ENCODE data around the gene CD200. TPM values are rescaled to one million over a fixed set of nuclear protein-coding genes. Genes with fewer than 3 reads are reported as not detected.

The CD200 gene
- total RNA-seq, 1 experiment from 2014 or later, result not detected

DNA sequence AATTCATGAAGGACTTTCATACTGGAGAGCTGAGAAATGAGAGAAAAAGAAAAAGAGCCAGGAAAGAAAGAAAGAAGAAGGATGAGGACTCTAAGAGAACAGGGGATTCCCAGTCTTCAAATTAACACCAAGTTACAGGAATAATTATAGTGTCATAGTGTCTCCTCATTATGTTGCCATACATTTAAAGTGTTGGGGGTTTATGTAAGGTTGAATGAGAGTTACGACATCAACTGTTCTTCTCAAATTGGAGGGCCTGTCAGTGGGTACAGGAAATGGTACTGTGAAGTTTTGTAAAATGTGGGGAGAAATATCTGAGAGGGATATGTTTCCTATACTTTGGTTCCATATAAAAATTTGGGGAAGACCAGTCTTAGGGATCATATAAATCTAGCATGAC lies 12.3 kb upstream of the CD200 start:
- Histone ChIP-seq H3K4me2 (ENCODE audit: low read depth, low read length, poor library complexity, severe bottlenecking) (no peak overlapping the region), H3K27ac (ENCODE audit: low read length) (no peak overlapping the region), H3K9me3 (ENCODE audit: low read length) (no peaks in the 10 kb centered on the region), H3K4me3 (ENCODE audit: low read length) (no peak overlapping the region), H4K20me1 (ENCODE audit: insufficient read depth, low read depth, low read length) (no peaks in the 10 kb centered on the region), H3K9me2 (replicated peaks; ENCODE audit: insufficient read depth, low read length) (no peaks in the 10 kb centered on the region), H2AFZ (ENCODE audit: low read length) (no peak overlapping the region), H3K9ac (ENCODE audit: low read length) (no peak overlapping the region), H3K4me1 (ENCODE audit: low read length) (no peaks in the 10 kb centered on the region), H3K79me2 (ENCODE audit: low read length) (no peaks in the 10 kb centered on the region), H3K27me3 (ENCODE audit: low read length) (no peaks in the 10 kb centered on the region), H3K36me3 (ENCODE audit: insufficient read depth, low read length) (no peaks in the 10 kb centered on the region)
- no peak for DNase-seq

DNA sequence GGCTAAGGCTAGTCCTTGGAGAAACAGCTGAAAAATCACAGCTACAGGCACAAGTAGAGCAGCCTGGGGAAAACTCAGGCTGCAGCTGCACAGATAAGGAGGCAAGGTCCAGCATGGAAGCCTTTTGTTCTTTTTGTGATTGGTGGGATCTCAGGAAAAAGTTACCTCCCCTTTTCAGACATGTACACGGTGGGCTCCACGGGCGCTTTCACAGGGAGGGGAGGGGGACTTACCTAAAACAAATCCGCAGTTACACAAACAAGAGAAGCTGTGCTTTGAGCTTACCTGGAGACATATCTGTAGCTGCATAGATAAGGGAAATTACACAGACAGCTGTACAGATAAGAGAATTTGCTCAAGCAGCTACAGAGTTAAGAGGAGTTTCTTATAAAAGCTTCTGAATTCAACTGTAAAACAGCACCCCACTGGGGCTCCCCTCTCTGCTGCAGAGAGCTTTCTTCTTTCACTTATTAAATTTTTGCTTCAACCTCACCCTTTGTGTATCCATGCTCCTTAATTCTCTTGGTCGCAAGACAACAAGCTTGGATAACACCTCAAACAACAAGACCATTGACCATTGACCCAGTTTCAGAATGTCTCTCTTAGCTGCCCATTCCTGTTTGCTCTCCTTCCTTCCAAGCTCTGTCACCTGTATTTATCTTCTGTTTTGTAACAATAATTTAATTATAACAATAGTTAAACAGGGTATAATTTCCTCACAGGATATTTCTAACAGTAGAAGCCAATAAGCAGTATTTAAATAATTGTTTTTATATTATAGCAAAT lies 10.9 kb upstream of the CD200 start:
- no peak overlapping the region for H3K4me3 ChIP-seq (ENCODE audit: low read length)
- no peaks in the 10 kb centered on the region for H3K27me3 ChIP-seq (ENCODE audit: low read length)
- no peak overlapping the region for H2AFZ ChIP-seq (ENCODE audit: low read length)
- no peak for DNase-seq
- H3K9me3 ChIP-seq (ENCODE audit: low read length), result no peaks in the 10 kb centered on the region
- H3K4me2 ChIP-seq (ENCODE audit: low read depth, low read length, poor library complexity, severe bottlenecking), result no peak overlapping the region
- no peaks in the 10 kb centered on the region for H4K20me1 ChIP-seq (ENCODE audit: insufficient read depth, low read depth, low read length)
- H3K27ac ChIP-seq (ENCODE audit: low read length), result no peak overlapping the region
- H3K4me1 ChIP-seq (ENCODE audit: low read length), result no peaks in the 10 kb centered on the region
- no peaks in the 10 kb centered on the region for H3K36me3 ChIP-seq (ENCODE audit: insufficient read depth, low read length)
- no peak overlapping the region for H3K9ac ChIP-seq (ENCODE audit: low read length)
- no peaks in the 10 kb centered on the region for H3K9me2 ChIP-seq (replicated peaks; ENCODE audit: insufficient read depth, low read length)
- H3K79me2 ChIP-seq (ENCODE audit: low read length), result no peaks in the 10 kb centered on the region

DNA sequence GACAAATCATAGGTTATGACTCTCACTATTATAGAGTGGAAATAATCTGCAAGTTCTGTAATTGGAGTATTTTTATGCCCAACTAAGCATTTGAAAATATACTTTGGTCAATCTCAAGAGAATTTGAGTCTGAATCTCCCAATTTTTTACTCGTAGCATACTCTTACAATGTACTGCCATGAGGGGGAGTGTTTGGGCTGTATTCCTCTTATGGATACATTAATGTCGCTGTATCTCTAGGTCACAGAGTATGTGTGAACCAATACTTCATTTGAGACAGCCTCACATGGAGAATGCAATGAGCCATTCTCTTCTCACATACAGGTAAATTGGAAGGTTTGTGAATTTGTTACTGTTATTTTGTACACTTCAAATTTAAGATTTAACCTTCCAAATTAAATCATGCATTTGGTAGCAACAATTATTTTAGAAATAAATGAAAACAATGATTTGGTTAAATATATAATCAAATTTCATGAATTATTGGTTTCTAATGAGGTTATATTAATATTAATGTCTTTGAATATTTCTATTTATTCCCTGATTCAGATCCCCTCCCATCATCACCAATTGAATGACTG lies 5.5 kb upstream of the CD200 start:
- Histone ChIP-seq H3K4me1 (ENCODE audit: low read length) (no peaks in the 10 kb centered on the region), H3K36me3 (ENCODE audit: insufficient read depth, low read length) (no peaks in the 10 kb centered on the region), H3K27ac (ENCODE audit: low read length) (no peak overlapping the region), H2AFZ (ENCODE audit: low read length) (no peak overlapping the region), H3K27me3 (ENCODE audit: low read length) (no peaks in the 10 kb centered on the region), H3K4me2 (ENCODE audit: low read depth, low read length, poor library complexity, severe bottlenecking) (no peak overlapping the region), H3K9me2 (replicated peaks; ENCODE audit: insufficient read depth, low read length) (no peaks in the 10 kb centered on the region), H3K79me2 (ENCODE audit: low read length) (no peaks in the 10 kb centered on the region), H3K4me3 (ENCODE audit: low read length) (no peak overlapping the region), H4K20me1 (ENCODE audit: insufficient read depth, low read depth, low read length) (no peaks in the 10 kb centered on the region), H3K9me3 (ENCODE audit: low read length) (no peaks in the 10 kb centered on the region), H3K9ac (ENCODE audit: low read length) (no peak overlapping the region)
- peak; percentile 80 for DNase-seq

DNA sequence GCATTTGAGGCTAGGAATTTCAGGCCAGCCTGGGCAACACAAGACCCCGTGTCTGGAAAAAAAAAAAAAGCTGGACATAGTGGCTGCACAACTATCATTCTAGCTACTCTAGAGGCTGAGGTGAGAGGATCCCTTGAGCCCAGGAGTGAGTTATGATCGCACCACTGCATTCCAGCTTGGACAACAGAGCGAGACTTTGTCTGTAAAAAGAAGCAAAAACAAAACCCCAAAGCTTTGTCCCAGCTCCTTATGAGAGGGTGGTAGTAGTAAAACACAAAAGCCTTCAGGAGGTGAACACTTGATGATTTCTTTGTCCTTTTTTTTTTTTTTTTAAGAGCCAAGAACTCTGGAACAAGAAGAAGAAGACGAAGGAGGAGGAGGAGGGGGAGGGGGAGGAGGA lies 1.1 kb upstream of the CD200 start:
- Histone ChIP-seq H2AFZ (ENCODE audit: low read length) (no peak overlapping the region), H3K4me2 (ENCODE audit: low read depth, low read length, poor library complexity, severe bottlenecking) (no peak overlapping the region), H3K4me1 (ENCODE audit: low read length) (no peaks in the 10 kb centered on the region), H4K20me1 (ENCODE audit: insufficient read depth, low read depth, low read length) (no peaks in the 10 kb centered on the region), H3K4me3 (ENCODE audit: low read length) (no peak overlapping the region), H3K9ac (ENCODE audit: low read length) (no peak overlapping the region), H3K36me3 (ENCODE audit: insufficient read depth, low read length) (no peaks in the 10 kb centered on the region), H3K9me2 (replicated peaks; ENCODE audit: insufficient read depth, low read length) (no peaks in the 10 kb centered on the region), H3K27me3 (ENCODE audit: low read length) (no peaks in the 10 kb centered on the region), H3K9me3 (ENCODE audit: low read length) (no peaks in the 10 kb centered on the region), H3K27ac (ENCODE audit: low read length) (no peak overlapping the region), H3K79me2 (ENCODE audit: low read length) (no peaks in the 10 kb centered on the region)
- DNase-seq, result no peak

DNA sequence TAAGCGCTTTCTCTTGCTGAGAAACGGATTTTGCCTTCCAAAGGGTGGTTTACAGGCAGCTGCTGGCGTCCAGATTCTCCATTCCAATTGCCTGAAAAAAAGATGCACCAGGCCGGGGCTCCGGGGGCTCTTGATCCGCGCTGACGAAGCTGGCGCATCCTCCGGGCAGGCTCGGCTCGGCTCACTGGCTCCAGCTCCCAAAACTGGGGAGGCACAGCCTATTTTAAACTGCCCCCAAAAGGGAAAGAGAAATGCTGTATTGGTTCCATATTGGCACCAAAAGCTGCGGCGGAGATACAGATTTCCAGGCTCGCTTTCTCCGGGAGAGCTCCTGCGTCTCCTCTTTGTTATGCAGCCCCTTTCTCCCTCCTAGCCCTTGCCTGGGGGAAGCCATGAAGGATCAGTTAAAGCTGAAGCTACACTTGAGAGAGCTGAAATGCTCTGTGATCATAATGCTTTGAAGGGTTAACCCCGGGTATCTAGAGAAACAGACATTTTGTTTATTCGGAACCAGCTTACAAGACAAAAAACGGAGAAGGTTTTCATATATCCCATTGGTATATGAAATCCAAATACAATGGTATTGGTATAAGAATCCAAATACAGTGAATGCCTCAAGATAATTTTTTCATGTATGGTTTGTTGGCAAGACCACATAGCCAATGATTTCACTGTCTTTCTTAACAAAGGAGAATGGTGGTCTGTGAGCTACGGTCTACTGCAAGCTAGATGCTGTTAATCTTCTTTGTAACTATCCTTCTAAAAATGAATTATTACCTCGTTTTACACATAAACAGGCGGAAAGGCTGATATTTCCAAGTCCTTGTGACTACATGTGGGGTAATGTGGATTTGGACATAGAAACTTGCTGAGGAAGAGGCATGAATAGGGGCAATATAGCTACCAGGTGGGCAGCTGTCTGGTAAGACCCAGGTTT lies 693 bp downstream of the CD200 start:
- Histone ChIP-seq H3K9ac (ENCODE audit: low read length) (no peak overlapping the region), H3K4me2 (ENCODE audit: low read depth, low read length, poor library complexity, severe bottlenecking) (peak overlapping the region; percentile 27), H3K9me2 (replicated peaks; ENCODE audit: insufficient read depth, low read length) (no peaks in the 10 kb centered on the region), H3K27me3 (ENCODE audit: low read length) (no peaks in the 10 kb centered on the region), H4K20me1 (ENCODE audit: insufficient read depth, low read depth, low read length) (no peaks in the 10 kb centered on the region), H3K4me3 (ENCODE audit: low read length) (no peak overlapping the region), H3K79me2 (ENCODE audit: low read length) (no peaks in the 10 kb centered on the region), H3K27ac (ENCODE audit: low read length) (no peak overlapping the region), H3K9me3 (ENCODE audit: low read length) (no peaks in the 10 kb centered on the region), H2AFZ (ENCODE audit: low read length) (0 out of 2 replicates have a peak overlapping the region, but pooled peaks have one; percentile 27), H3K36me3 (ENCODE audit: insufficient read depth, low read length) (no peaks in the 10 kb centered on the region), H3K4me1 (ENCODE audit: low read length) (no peaks in the 10 kb centered on the region)
- no peak for DNase-seq

DNA sequence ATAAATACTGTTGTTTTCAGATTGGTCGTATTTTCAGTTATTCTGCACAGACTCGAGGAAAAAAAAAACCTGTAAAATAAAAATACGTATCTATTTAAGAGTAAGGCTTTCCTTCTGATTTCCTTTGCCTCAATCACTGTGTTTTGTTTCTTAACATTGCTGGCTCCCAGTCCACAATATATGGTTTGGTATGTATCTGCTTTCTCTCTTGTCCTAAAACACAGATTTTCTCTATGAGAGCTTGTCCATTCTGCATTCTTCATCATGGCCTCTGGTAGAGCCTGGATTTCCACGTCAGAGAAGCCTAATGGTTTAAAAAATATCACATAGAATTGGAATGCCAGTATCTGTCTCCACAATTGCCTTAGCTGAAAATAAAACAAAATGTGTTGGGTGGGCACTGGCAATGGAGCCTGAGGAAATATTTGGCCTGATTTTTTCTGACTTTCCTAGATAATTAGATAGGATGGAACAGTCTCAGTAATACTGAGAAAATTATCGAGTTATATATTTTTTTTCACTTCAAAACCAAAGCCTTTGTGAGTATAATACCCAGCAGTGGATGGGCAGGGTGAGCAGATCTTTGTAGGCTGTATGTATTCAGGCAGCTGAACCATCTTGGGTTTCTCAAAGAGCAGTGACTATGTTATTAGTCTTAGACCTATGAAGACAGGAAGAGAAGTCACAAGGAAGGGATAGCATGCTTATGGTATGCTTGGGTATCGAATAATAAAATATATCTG lies 1.9 kb downstream of the CD200 start:
- Histone ChIP-seq H3K4me1 (ENCODE audit: low read length) (no peaks in the 10 kb centered on the region), H4K20me1 (ENCODE audit: insufficient read depth, low read depth, low read length) (no peaks in the 10 kb centered on the region), H3K9me3 (ENCODE audit: low read length) (no peaks in the 10 kb centered on the region), H3K9me2 (replicated peaks; ENCODE audit: insufficient read depth, low read length) (no peaks in the 10 kb centered on the region), H3K79me2 (ENCODE audit: low read length) (no peaks in the 10 kb centered on the region), H3K9ac (ENCODE audit: low read length) (no peak overlapping the region), H3K4me3 (ENCODE audit: low read length) (no peak overlapping the region), H2AFZ (ENCODE audit: low read length) (no peak overlapping the region), H3K4me2 (ENCODE audit: low read depth, low read length, poor library complexity, severe bottlenecking) (no peak overlapping the region), H3K36me3 (ENCODE audit: insufficient read depth, low read length) (no peaks in the 10 kb centered on the region), H3K27me3 (ENCODE audit: low read length) (no peaks in the 10 kb centered on the region), H3K27ac (ENCODE audit: low read length) (no peak overlapping the region)
- DNase-seq, result no peak

DNA sequence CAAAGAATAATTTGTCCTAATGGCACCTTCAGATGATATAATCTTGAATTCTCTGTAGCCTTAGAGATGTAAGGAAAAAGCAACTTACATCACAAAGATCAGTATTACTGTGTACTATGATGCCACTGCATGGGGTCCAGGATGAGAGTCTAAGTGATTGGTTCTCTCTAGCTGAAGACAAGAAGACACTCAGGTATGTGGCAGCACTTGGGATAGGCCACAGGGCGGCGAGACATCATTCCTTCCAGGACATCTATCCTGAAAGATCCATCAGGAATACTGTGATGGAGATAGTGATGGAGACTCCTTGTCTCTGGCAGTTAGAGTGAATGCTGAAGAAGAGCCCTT lies 2.5 kb downstream of the CD200 start:
- H3K79me2 ChIP-seq (ENCODE audit: low read length), result no peaks in the 10 kb centered on the region
- no peak overlapping the region for H3K4me2 ChIP-seq (ENCODE audit: low read depth, low read length, poor library complexity, severe bottlenecking)
- no peak overlapping the region for H3K27ac ChIP-seq (ENCODE audit: low read length)

More for the DNA sequence above, 2.5 kb downstream of the CD200 start:
- no peak overlapping the region for H3K9ac ChIP-seq (ENCODE audit: low read length)
- H2AFZ ChIP-seq (ENCODE audit: low read length), result no peak overlapping the region
- no peaks in the 10 kb centered on the region for H4K20me1 ChIP-seq (ENCODE audit: insufficient read depth, low read depth, low read length)
- no peak for DNase-seq
- H3K4me3 ChIP-seq (ENCODE audit: low read length), result no peak overlapping the region
- no peaks in the 10 kb centered on the region for H3K9me3 ChIP-seq (ENCODE audit: low read length)
- no peaks in the 10 kb centered on the region for H3K4me1 ChIP-seq (ENCODE audit: low read length)
- H3K9me2 ChIP-seq (replicated peaks; ENCODE audit: insufficient read depth, low read length), result no peaks in the 10 kb centered on the region
- no peaks in the 10 kb centered on the region for H3K27me3 ChIP-seq (ENCODE audit: low read length)
- H3K36me3 ChIP-seq (ENCODE audit: insufficient read depth, low read length), result no peaks in the 10 kb centered on the region
